ENCODE results near the gene KIF9. TPM values are rescaled to one million over a fixed set of nuclear protein-coding genes. Genes with fewer than 3 reads are reported as not detected.

The KIF9 gene
- total RNA-seq, 1 experiment from 2014 or later, result 8.9 TPM

DNA sequence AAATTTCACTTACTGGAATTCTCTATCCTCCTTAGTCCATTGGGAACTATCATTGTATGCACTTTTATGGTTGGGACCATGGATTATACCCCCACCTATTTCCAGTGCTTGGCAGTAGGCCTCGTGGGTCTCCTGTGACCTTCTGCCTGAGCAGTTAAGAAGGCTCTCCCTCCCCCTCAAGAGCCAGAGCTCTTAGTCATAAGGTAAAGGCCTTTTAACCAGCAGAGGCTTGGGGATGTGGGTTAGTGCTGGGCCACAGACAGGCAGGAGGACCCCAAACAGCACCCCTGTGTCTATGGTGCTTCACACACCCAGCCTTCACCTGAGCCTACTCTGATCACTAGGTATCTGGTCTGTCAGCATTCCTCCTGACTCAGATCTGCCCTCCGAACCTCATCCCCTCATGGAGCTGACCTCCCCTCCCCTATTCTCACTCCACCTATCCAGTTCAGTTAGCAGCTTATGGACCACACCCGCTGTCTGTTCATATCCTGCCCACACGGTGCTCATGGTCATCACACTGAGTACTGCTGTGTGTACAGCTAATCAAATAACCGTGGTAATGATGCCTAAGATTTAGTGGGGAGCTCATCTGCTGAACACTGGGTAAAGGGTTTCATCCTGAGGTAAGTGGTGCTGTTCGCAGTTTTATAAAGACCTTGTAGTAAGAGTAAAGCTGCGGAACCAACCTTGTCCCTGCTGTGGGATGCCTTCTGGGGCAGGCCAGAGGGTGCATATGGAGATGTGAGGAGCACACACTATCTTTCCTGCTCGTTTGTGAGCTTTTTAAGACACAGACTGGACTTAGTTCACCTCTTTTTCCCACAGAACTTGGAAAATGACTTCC, 41.1 kb upstream of the KIF9 start:
- TF ChIP-seq TCF7L2 (IDR thresholded peaks at IDR 0.05; ENCODE audit: low read depth, low read length) (no peak), SIN3A (IDR thresholded peaks at IDR 0.05; ENCODE audit: borderline replicate concordance, insufficient read depth, low read depth, low read length) (no peak), POLR2AphosphoS5 (IDR thresholded peaks at IDR 0.05; ENCODE audit: low read depth, low read length) (no peak)
- TF ChIP-seq, protein P1, sequence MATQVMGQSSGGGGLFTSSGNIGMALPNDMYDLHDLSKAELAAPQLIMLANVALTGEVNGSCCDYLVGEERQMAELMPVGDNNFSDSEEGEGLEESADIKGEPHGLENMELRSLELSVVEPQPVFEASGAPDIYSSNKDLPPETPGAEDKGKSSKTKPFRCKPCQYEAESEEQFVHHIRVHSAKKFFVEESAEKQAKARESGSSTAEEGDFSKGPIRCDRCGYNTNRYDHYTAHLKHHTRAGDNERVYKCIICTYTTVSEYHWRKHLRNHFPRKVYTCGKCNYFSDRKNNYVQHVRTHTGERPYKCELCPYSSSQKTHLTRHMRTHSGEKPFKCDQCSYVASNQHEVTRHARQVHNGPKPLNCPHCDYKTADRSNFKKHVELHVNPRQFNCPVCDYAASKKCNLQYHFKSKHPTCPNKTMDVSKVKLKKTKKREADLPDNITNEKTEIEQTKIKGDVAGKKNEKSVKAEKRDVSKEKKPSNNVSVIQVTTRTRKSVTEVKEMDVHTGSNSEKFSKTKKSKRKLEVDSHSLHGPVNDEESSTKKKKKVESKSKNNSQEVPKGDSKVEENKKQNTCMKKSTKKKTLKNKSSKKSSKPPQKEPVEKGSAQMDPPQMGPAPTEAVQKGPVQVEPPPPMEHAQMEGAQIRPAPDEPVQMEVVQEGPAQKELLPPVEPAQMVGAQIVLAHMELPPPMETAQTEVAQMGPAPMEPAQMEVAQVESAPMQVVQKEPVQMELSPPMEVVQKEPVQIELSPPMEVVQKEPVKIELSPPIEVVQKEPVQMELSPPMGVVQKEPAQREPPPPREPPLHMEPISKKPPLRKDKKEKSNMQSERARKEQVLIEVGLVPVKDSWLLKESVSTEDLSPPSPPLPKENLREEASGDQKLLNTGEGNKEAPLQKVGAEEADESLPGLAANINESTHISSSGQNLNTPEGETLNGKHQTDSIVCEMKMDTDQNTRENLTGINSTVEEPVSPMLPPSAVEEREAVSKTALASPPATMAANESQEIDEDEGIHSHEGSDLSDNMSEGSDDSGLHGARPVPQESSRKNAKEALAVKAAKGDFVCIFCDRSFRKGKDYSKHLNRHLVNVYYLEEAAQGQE (IDR thresholded peaks at IDR 0.05; ENCODE audit: insufficient read depth in 1 of 2, low read depth in 2 of 2, low read length in 1 of 2), result no peak
- TF ChIP-seq, protein P2, sequence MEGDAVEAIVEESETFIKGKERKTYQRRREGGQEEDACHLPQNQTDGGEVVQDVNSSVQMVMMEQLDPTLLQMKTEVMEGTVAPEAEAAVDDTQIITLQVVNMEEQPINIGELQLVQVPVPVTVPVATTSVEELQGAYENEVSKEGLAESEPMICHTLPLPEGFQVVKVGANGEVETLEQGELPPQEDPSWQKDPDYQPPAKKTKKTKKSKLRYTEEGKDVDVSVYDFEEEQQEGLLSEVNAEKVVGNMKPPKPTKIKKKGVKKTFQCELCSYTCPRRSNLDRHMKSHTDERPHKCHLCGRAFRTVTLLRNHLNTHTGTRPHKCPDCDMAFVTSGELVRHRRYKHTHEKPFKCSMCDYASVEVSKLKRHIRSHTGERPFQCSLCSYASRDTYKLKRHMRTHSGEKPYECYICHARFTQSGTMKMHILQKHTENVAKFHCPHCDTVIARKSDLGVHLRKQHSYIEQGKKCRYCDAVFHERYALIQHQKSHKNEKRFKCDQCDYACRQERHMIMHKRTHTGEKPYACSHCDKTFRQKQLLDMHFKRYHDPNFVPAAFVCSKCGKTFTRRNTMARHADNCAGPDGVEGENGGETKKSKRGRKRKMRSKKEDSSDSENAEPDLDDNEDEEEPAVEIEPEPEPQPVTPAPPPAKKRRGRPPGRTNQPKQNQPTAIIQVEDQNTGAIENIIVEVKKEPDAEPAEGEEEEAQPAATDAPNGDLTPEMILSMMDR (IDR thresholded peaks at IDR 0.05), result no peak
- H3K36me3 ChIP-seq (ENCODE audit: control insufficient read depth, insufficient read depth, low read length), result no peaks in the 10 kb centered on the region; the same call in 1 of the 2 replicates
- no peak for ATAC-seq
- H3K4me1 ChIP-seq (ENCODE audit: control insufficient read depth, insufficient read depth, low read length), result no peaks in the 10 kb centered on the region
- H3K9me3 ChIP-seq (ENCODE audit: control insufficient read depth, insufficient read depth, low read depth, low read length), result no peaks in the 10 kb centered on the region
- DNase-seq (ENCODE audit: low read depth, low spot score), result no peak
- no peaks in the 10 kb centered on the region for H3K27me3 ChIP-seq (ENCODE audit: control insufficient read depth, insufficient read depth, low read length)
- in situ Hi-C loops (cut with HindIII; ENCODE audit: low pct_unique_long_range_greater_than_20kb, low sequenced_read_pairs) (no loop called here), intact Hi-C loops (cut with micrococcal nuclease; ENCODE audit: unreplicated experiment) (loop anchor here (2.0 kb wide), 1 partner anchor 73 kb away; no protein-coding TSS in a partner anchor)
- H3K27ac ChIP-seq (ENCODE audit: low read length), result no peak overlapping the region
- no peak overlapping the region for H3K4me3 ChIP-seq (ENCODE audit: low read depth in 2 of 2, low read length in 2 of 2)
- no TSS peak for BruUV-seq (replicated peaks)
- POLR2A ChIA-PET, result interaction anchor here (0.6 kb wide), 1 partner anchor 98 kb away, joined by 4 read pairs; no protein-coding TSS in a partner anchor
- CTCF ChIA-PET, result interaction anchor here (0.7 to 1.0 kb wide), 2 partner anchors 10 to 71 kb away, joined by 4 to 5 read pairs; no protein-coding TSS in a partner anchor

DNA sequence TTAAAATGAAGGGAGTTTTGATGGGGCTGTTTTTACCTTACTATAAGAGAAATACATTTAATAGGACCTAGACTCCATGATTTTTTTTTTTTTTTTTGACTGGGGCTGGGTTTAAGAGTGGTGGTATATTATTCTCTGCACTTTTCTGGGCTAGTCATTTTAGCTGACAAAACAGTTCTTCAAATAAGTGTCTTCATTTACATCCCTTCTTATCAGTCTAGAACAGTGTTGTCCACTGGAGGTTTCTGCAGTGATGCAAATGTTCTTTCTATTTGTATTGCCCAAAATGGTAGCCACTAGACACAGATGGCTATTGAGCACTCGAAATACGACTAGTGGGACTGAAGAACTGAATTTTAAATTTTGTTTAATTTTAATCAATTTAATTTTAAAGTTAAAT, 37.4 kb upstream of the KIF9 start:
- intact Hi-C loops (cut with micrococcal nuclease; ENCODE audit: unreplicated experiment), result no loop called here
- BruUV-seq (replicated peaks), result no TSS peak

More for the DNA sequence above, 37.4 kb upstream of the KIF9 start:
- ChIA-PET CTCF (no interaction called here), POLR2A (no interaction called here)
- in situ Hi-C loops (cut with HindIII; ENCODE audit: low pct_unique_long_range_greater_than_20kb, low sequenced_read_pairs), result no loop called here
- no peak overlapping the region for H3K27ac ChIP-seq (ENCODE audit: low read length)
- no peak overlapping the region for H3K4me3 ChIP-seq (ENCODE audit: low read depth in 2 of 2, low read length in 2 of 2)
- TF ChIP-seq POLR2AphosphoS5 (IDR thresholded peaks at IDR 0.05; ENCODE audit: low read depth, low read length) (no peak), SIN3A (IDR thresholded peaks at IDR 0.05; ENCODE audit: borderline replicate concordance, insufficient read depth, low read depth, low read length) (no peak), TCF7L2 (IDR thresholded peaks at IDR 0.05; ENCODE audit: low read depth, low read length) (no peak)
- TF ChIP-seq, protein P2 (IDR thresholded peaks at IDR 0.05), result no peak
- TF ChIP-seq, protein P1 (IDR thresholded peaks at IDR 0.05; ENCODE audit: insufficient read depth in 1 of 2, low read depth in 2 of 2, low read length in 1 of 2), result no peak
- H3K36me3 ChIP-seq (ENCODE audit: control insufficient read depth, insufficient read depth, low read length), result no peaks in the 10 kb centered on the region; the same call in 1 of the 2 replicates
- ATAC-seq, result no peak
- H3K9me3 ChIP-seq (ENCODE audit: control insufficient read depth, insufficient read depth, low read depth, low read length), result no peaks in the 10 kb centered on the region
- no peak for DNase-seq (ENCODE audit: low read depth, low spot score)
- H3K4me1 ChIP-seq (ENCODE audit: control insufficient read depth, insufficient read depth, low read length), result no peaks in the 10 kb centered on the region
- no peaks in the 10 kb centered on the region for H3K27me3 ChIP-seq (ENCODE audit: control insufficient read depth, insufficient read depth, low read length)
